ENCODE data around the gene CABLES1.

Gene CABLES1

DNA sequence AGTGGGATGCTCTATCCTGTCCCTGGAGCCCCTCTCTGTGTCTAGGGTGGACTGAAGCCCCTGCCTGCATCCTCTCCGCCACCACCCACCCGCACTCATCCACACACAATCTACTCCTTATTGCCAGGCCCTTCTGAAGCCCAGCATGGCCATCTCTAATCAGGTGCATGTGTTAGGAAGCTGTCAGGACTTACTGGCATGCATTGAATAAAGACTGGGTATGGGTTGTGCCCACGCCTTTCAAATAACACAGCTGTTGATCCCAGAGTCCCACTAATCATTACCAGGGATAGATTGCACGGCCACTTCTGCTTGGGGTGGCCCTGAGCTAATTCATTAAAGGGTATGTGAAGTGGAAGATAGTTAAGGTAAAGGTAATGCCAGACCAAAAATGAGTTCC lies 88.4 kb downstream of the CABLES1 start:
- no peak for DNase-seq (ENCODE audit: low spot score)

DNA sequence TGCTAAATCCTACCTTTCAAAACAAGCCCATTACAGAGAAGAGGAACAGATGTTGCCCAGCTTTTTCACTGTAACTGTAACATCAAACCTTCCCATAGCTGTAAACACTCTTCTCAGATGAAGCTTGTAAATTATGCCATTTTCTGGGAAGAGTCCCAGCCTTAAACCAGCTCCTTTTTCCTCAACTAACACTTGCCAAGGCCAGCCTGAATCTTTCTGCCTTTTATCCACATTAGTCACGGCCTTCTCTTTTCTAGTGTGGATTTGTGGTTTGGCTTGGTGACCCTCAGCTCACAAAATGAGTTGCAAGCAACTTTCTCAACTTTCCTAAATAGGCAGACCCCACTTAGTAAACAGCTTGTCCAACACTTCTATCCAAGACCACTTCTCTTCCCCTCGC lies 90.2 kb downstream of the CABLES1 start:
- DNase-seq (ENCODE audit: low spot score), result peak; percentile 89

DNA sequence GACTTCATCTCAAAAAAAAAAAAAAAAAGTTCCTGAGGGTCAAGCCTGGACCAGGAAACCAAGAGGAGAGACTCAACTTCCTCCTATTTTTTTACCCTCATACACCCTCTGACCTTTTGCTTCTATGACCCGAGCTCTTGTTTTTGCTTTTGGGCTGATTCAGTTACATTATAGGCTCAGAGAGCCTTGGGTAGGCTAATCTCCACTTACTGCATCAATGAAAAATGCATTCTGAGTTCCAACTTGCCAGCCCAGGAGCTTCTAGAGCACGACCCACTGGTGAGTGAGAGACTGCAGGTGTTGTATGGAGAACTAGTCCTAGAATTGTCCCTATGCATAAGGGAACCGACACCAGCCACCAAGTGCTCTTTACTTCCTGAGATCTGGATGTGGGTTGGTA lies 91.1 kb downstream of the CABLES1 start:
- DNase-seq (ENCODE audit: low spot score), result no peak

DNA sequence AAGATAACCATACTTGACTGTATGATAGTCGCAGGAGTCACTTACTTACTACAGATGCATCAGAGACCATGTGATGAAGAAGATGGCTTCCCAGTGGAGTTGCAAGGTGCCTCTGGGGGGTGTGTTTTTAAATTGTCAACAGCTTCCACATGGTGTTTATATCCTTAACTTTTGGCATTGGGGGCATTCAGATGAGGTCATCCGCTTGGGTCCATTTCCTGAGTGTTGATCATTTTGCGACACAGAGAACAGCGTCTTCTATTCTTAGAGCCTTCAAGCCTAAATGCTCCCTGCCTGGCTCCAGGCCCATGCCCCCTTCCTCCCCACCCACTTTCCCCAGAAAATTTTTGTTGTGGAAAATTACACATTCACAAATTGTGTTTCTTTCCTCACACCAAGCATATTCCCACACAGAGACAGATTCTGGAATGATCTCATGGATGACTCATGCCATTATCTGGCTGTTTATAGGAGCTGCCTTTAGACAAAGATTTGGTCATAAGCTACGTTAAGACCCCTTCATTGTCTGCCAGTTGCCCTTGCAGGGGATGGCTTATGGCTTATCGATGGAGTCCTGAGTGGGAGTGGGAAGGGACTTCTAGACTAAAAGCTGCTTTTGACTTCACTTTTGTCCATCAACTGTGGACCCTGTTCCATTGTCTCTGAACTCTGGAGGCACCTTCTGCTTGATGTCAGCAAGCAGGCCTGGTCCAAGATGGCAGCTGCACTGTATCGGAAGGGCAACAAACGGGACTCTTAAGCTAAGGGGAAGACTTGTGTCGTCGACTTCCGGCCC lies 91.8 kb downstream of the CABLES1 start:
- peak; percentile 62 for DNase-seq (ENCODE audit: low spot score)

DNA sequence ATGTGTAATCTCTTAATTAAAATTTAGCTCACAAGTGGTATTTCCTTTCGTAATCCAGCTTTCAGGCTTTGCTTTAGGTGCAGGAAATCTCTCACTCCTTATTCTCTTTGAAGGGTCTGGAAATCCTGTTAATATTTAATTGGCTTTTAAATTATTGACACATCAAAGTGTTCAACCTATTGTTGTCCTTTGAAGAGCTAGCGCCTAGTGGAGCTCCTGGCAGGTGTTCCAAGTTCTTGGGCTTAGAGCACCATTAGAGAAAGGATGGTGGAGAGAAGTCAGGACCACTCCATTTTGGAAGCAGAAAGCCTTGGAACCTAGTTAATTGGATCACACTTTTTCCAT lies 92.4 kb downstream of the CABLES1 start:
- DNase-seq (ENCODE audit: low spot score), result no peak

DNA sequence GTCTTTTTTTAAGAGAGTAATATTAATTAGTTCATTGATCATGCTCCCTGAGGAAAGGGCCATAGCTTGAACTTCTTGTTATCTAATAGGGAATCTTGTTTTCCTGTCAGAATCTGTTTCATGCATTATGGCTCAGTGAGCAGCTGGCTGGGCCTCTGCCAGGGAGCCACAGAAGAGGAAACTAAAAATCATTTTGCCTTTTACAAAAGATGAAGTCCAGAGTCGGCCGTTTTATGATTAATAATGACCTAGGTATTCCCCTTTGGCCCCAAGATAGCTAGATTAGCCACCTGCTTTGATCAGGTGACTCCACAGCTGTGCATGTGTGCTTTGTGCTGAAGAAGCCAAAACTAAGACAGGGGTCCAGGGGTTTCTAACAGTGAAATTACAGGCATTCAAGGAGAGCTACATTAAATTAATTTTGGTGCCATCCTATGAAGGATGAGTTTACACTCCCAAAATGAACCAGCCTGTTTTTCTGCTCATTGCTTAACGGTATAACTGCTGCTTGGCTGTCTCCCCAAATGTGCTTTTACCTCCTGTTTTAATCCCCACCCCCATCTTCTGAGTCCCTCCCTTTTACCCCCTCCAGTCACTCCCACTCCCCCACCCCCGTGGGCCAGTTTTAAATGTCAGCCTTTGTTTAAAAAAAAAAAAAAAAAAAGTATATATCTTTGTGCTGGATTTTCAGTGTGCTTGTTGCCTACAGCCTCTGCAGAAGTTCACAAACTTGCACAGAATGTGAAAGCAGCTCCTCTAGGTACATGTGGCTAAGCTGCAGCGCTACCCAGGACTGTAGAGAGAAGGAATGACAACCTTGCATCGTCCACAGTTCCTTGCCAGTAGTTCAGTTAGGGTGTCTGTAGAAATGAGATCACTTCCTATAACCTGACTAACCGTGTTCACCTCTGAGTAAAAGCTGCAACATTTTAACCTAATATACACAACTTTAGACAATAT lies 93.1 kb downstream of the CABLES1 start:
- peak; percentile 12 for DNase-seq (ENCODE audit: low spot score)

DNA sequence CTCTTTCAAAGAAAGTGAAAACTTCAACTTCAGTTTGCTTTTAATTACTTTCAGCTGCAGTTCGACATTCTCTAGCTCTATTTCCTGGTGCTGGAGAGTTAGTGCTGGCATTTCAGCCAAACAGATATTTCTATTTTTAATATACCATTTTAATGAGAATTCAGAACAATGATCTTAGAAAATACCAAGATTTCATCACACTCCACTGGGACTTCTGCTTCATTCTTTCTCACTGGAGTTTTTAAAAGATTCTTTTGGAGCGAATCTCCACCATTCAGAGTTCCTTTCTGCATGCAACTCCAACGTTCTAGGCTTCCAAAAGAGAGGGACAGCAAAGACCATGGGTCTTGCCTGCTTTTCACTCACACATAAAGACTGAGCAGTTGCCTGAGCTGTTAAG lies 94.2 kb downstream of the CABLES1 start:
- DNase-seq (ENCODE audit: low spot score), result peak; percentile 39

DNA sequence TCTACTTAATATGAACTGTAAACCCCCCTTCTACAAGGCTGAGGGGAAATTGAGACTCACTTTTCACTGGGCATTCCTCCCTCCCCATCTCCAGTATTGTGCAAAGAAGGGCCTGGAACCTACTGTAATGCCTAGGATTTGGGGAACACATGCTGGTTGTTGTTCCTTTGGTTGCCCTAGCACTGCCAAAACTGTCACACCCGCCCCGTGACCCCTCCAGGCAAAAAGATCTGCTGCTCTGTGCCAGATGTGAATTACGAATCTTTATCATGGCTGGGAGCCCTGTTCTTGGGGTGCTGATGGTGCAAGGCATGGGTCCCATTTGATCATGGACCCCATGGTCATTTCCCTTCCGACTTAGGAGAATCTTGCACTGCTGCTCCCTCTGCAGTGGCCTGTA lies 95.4 kb downstream of the CABLES1 start:
- DNase-seq (ENCODE audit: low spot score), result no peak

DNA sequence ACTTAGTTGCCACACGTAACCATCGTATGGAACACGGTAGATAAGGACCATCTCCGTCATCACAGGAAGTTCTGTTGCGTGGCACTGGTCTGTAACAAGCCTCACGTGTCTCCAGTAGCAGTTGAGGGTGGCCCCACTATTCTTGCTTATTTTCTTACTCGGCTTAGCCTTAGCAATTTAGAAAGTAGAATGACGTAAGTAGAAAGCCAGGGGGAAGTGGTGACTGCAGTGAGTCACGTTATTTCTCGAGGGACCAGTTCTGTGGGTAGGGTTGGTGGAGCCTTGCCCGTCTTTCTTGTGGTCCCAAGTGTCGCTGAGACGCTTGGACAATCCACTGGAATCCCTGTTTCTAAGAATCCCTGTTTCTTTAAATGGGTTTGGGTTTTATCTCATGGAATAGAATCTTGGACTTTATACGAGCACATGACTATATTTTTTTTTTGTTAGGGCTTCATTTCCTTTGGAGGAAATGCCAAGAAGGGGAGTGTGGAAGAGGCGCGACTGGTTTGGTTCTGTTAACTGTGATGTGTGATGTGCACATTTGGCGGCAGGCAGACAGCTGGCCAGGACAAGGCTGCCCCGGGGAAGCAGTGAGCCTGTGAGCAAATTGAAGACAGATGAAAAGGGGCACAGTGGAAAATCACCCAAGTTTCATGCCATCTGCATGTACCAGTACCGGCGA lies 96.2 kb downstream of the CABLES1 start:
- DNase-seq (ENCODE audit: low spot score), result peak; percentile 93

DNA sequence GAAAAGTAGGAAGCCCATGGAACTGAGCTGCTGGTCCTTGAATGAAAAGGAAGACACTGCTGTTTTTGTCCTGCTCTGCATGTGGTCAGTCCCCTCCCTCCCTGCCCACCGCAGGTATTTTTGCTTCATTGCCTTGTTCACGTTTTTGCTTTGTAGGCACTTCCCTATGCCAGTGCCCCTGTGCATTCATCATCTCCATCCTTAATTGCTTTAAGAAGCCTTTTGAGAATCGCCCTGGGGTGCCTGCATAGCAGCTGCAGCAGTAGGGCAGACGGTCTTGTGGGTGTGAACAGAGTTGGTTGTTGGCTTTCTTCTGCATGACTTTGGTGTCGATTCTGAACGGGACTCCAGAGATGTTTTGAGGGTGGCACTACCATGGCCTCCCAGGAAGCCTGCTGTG lies 97.0 kb downstream of the CABLES1 start:
- no peak for DNase-seq (ENCODE audit: low spot score)

DNA sequence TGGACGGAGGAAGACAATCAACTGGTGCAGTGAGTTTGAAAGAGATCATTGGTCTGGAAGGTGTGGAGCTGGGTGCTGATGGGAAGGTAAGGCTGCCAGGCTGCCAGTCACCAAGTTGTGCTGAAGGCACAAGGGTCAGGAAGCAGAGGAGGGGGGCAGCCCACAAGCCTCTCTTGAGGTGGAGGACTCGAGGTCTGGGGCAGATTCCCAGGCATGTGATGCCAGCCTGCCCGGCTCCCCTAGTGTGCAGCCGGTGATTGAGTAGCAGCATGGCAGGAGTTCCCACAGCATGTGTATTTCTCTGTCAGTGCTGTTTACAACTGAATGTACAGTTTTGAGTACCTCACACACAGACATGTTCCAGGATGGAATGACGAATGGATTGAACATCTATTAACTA lies 99.3 kb downstream of the CABLES1 start:
- no peak for DNase-seq (ENCODE audit: low spot score)

DNA sequence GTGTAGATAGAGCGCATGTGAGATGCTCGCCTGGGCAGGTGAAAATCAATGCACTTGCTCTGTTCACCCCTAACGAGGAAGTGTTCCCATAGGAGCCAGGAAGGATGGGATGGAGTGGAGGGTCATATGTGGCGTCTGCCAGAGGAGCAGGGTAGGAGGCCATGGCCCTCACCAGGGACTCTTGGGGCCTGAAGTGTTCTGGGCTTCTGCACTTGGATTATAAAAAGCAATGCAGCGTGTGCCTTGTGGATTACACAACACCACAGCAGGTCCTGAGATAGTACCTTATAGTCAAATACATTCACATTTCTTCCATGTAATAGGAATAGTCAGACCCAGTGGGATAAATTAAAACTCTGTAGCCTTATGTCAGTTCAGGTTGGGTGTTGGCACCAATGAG lies 100.1 kb downstream of the CABLES1 start:
- DNase-seq (ENCODE audit: low spot score), result no peak

DNA sequence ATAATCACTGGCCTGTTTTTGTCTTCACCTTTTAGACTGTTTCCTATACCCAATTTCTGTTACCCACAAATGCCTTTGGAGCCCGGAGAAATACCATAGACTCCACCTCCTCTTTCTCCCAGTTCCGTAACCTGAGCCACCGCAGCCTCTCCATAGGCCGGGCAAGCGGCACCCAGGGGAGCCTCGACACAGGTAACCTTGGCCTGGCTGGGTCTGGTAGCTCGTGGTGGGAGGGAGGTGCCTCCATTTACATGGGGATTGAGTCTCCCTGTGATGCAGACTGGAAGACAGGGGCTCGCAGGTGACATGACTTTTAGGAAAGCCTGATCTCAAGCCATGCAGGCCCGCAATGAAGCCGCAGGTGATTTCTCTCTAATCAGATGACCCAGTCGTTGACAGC lies 100.6 kb downstream of the CABLES1 start:
- DNase-seq (ENCODE audit: low spot score), result no peak

DNA sequence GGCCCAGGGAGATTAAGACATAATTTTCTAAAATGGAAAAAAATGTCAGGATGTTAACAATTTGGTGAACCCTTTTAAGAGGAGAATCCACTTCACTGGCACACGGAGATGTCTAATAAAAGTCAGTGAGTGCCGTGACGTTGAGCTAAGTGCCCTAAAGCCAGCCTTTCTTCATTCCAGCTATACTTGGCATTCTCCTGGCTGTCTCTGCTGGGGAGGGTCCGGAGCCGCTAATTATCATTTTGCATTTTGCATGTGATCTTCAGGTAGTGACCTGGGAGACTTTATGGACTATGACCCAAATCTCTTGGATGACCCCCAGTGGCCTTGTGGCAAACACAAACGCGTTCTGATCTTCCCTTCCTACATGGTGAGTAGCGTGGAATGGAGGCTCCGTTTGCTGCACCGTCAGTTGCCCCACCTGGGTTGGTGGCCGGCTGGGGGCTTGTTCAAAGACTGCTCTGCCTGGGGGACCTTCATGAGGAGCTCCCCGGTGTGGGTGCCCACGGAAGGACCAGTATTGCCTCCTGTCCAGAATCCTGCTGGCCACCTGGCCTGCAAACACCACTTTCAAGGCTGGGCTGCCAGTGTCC lies 101.7 kb downstream of the CABLES1 start:
- no peak for DNase-seq (ENCODE audit: low spot score)

DNA sequence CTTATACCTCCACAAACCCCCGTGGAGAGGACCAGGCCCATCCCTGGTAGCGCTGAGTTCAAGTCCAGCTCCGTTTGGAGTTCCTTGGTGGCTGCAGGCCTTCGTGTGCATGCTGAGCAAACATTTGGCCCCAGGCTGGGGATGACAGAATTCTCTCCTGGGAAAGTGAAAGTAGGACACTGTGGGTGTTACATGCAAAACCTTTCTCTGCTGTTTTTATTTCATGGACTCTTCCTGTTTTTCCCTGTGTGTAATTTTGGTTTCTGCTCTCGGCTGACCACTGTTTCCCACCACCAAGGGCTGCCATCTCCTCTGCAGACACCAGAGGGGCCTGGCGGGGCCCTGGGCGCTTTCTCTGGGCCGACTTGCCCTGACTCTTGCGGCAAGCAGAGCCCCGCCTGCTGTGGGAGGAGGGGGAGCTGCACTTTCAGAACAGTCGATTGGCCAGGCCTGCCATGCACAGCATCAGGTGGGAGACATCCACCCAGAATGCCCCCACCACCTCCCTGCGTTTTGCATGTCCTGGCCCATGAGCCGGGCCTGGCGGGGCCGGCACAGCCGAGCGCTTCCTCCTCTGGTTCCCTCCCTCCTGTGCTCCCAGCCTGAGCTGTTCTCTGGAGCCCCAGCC lies 102.4 kb downstream of the CABLES1 start:
- DNase-seq (ENCODE audit: low spot score), result peak; percentile 56

DNA sequence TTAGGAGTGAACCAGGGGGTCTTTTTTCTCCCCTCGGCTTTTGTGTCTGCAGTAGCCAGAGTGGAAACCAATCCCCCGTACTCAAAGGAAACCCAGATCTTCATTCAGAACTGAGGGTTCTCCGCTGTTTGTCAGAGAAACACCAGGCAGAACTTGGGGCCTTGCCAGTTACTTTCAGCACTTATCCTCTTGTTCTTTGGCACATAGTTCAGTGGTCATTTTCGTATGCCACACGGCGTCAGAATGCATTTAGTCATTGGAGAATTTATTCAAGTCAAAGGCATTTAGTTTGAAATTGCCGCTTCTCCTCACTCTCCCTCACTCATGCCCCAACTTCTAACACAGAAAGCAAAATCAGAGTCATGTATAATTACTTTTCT lies 102.9 kb downstream of the CABLES1 start:
- peak; percentile 85 for DNase-seq (ENCODE audit: low spot score)

DNA sequence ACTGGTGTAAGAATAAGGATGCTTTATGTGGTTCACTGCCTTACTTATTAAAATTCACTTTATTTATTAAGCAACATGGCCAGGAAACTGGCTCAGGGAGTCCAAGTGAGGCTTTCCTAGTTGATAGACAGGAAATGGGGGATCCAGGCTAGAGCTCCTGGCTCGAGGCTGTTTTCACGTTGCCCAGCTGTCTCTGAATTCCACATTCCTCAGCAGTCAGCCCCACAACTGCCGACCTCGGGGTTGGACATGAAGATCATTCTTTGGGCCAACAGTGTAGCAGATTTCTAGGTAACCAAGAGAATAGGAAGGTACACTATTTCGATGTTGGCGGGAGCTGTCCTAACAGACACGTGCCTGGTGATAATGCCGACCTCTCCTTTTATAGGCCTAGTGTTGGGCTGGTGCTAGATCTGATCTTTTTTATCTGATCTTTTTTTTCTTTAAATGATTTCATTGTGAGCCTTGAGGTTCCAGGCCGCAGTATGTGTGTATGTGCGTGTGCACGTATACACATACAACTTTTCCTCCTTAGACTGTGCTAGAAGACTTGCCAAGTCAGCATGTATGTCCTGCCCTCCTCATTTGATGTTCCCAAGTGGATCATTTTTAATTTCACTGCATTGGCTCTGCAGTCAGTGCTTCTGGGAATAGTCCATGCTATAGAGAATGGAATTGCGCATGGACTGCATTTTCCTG lies 103.5 kb downstream of the CABLES1 start:
- peak; percentile 25 for DNase-seq (ENCODE audit: low spot score)

DNA sequence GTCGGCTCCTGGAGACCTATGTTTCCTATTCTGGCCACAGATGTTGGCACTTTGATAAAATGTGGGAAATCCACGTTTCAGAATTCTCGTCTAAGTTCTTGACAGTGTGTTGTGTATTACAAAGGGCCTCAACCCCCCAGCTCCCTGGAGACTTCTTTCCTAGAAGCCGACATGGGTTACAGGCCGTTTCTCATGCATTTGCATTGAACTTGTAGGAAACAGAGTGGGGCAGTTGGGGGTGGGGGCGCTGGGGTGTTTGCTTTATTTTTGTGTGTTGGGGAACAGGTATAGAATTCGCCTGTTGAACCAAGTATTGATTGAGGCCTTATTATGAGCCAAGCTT lies 104.0 kb downstream of the CABLES1 start:
- DNase-seq (ENCODE audit: low spot score), result no peak

DNA sequence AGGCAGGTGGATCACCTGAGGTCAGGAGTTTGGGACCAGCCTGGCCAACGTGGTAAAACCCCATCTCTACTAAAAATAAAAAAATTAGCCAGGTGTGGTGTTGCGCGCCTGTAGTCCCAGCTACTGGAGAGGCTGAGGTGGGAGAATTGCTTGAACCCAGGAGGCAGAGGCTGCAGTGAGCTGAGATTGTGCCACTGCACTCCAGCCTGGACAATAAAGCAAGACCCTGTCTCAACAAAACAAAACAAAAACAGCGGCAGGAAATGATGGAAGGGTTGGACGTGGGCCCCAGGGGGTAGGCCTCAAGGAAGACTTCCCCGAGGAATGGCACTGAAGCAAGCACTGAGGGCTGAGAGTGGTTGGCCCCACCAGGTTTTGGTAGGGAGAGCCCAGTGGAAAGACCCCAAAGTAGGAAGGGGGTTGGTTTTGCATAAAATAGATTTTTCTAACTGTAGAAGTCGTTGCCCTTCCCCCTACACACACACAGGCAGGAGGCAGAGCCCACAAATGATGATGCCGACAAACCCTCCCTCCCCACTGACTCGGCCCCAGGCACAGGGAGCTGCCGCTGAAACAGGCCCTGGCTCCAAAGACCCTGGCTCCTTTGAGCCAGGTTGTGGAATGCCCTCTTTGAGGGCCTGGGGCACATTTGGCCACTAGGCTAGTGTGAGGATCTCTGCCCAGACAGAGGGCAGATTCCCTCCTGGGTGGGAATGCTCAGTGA lies 104.8 kb downstream of the CABLES1 start:
- no peak for DNase-seq (ENCODE audit: low spot score)

DNA sequence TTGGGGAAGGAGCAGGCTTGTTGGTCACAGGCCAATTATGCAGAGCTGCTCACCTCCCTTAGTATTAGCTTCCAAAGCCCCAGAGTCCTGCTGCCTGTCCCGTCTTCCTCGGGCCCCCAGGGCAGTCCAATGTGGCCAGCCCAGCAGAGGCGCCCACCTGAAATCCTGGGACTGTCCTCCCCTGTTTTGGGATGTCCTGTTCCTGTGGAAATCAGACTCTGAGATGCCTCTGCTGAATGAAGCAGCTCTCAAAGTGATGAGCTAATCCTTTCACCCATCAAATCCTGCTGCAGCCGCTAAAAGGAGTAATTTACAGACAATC lies 105.3 kb downstream of the CABLES1 start:
- DNase-seq (ENCODE audit: low spot score), result no peak

Data from AG08395 (cell line).